Endothelial cell of umbilical vein (primary cell): Measurements from ENCODE around the gene RGS12. TPM values are rescaled to one million over a fixed set of nuclear protein-coding genes. Genes with fewer than 3 reads are reported as not detected.

Experiments used
- BruUV-seq: library from RNA; stranded (reverse); fragments of 400-500 nt; replicated peaks from 2 replicates; lab custom pipeline; 2021; lab: Mats Ljungman, UMichigan
- CTCF ChIA-PET: fragments of 300-600, 350-600 bp; sonication (Branson Sonifier 250); formaldehyde crosslinking; loops from one replicate; lab custom pipeline; 2021; ENCODE audit warnings: antibody characterized with exemption, inconsistent platforms; lab: Charles Lee
- POLR2A ChIA-PET: fragments of 300-600, 350-600 bp; sonication (Branson Sonifier 250); formaldehyde crosslinking; loops from one replicate; lab custom pipeline; 2021; ENCODE audit warnings: antibody characterized with exemption, inconsistent platforms; lab: Charles Lee
- DNase-seq: peaks from one replicate; pipeline ENCODE4 v3.0.0-alpha.2; 2011; ENCODE audit warnings: low read depth, low spot score
- FAIRE-seq: peaks from 2 replicates; lab custom pipeline; 2011; peaks lifted over from hg19 to GRCh38; lab: Jason Lieb, UNC
- H2AFZ ChIP-seq: 2 replicates; pipeline ENCODE4 v1.6.0; 2012; ENCODE audit warnings: low read depth, low read length, control low read depth, inconsistent platforms
- H3K27ac ChIP-seq: 2 replicates; pipeline ENCODE4 v1.5.1; 2011; ENCODE audit warnings: low read depth, mild to moderate bottlenecking, control low read depth, low read length, moderate library complexity; ENCODE audit not compliant: insufficient read depth
- H3K27me3 ChIP-seq, 2 experiments: 2 replicates each; pipeline versions ENCODE4 v1.6.0 to v1.6.1; 2011; ENCODE audit warnings: low read length in 2 of 2, mixed read lengths in 1 of 2; ENCODE audit not compliant: control insufficient read depth in 2 of 2, insufficient read depth in 2 of 2
- H3K36me3 ChIP-seq, 2 experiments: 2 replicates in 1 of 2; 3 replicates in 1 of 2; pipeline ENCODE4 v1.5.1; 2011; ENCODE audit warnings: low read length in 2 of 2, mild to moderate bottlenecking in 1 of 2, moderate library complexity in 1 of 2; ENCODE audit not compliant: control insufficient read depth in 2 of 2, insufficient read depth in 2 of 2; ENCODE audit errors: extremely low read depth in 1 of 2
- H3K4me1 ChIP-seq: 3 replicates; pipeline ENCODE4 v1.5.1; 2011; ENCODE audit warnings: mild to moderate bottlenecking, low read length; ENCODE audit not compliant: control insufficient read depth, insufficient read depth; ENCODE audit errors: extremely low read depth
- H3K4me2 ChIP-seq: 2 replicates; pipeline ENCODE4 v1.6.1; 2011; ENCODE audit warnings: low read length, control low read depth, mixed read lengths; ENCODE audit not compliant: insufficient read depth
- H3K4me3 ChIP-seq, 3 experiments: fragments of 200-600 bp in 1 of 3; sonication (generic), shearing (Covaris generic) in 1 of 3; replicated peaks in 1 of 3; 2 replicates each; pipeline ENCODE4 v1.5.1; 2011 to 2016; ENCODE audit warnings: control low read depth in 3 of 3, low read length in 3 of 3, mild to moderate bottlenecking in 2 of 3, inconsistent platforms in 1 of 3, low read depth in 1 of 3, moderate library complexity in 1 of 3; ENCODE audit not compliant: insufficient read depth in 1 of 3
- H3K79me2 ChIP-seq: 2 replicates; pipeline ENCODE4 v1.6.0; 2012; ENCODE audit warnings: low read length, inconsistent platforms; ENCODE audit not compliant: control insufficient read depth, insufficient read depth
- H3K9ac ChIP-seq: replicated peaks from 2 replicates; pipeline ENCODE3; 2011; ENCODE audit warnings: low read length, control low read depth; ENCODE audit not compliant: insufficient read depth; ENCODE audit errors: extremely low read depth
- H3K9me1 ChIP-seq: replicated peaks from 3 replicates; pipeline ENCODE4 v1.6.0; 2011; ENCODE audit warnings: mild to moderate bottlenecking, low read length; ENCODE audit not compliant: control insufficient read depth, insufficient read depth; ENCODE audit errors: extremely low read depth
- H3K9me3 ChIP-seq: replicated peaks from 2 replicates; pipeline ENCODE4 v1.5.1; 2012; ENCODE audit warnings: low read length, inconsistent platforms; ENCODE audit not compliant: control insufficient read depth, insufficient read depth
- H4K20me1 ChIP-seq: replicated peaks from 2 replicates; pipeline ENCODE3; 2011; ENCODE audit warnings: mild to moderate bottlenecking, low read length; ENCODE audit not compliant: control insufficient read depth, insufficient read depth; ENCODE audit errors: extremely low read depth
- EZH2 ChIP-seq: IDR thresholded peaks from 2 replicates; pipeline ENCODE4 v1.6.1; 2012; ENCODE audit warnings: borderline replicate concordance, low read depth, mild to moderate bottlenecking, moderate library complexity, low read length, inconsistent platforms; ENCODE audit not compliant: severe bottlenecking
- FOS ChIP-seq: IDR thresholded peaks from 2 replicates; pipeline ENCODE4 v1.6.1; 2011; ENCODE audit warnings: mild to moderate bottlenecking, low read length, moderate library complexity, borderline replicate concordance; ENCODE audit not compliant: insufficient read depth
- GATA2 ChIP-seq: IDR thresholded peaks from 2 replicates; pipeline ENCODE4 v1.7.0; 2011; ENCODE audit warnings: low read depth, mild to moderate bottlenecking, moderate library complexity, mixed read lengths, low read length; ENCODE audit not compliant: insufficient read length, insufficient read depth
- JUN ChIP-seq: IDR thresholded peaks from 2 replicates; pipeline ENCODE4 v1.6.1; 2011; ENCODE audit warnings: borderline replicate concordance, low read depth; ENCODE audit not compliant: insufficient read length, insufficient read depth
- MAX ChIP-seq: IDR thresholded peaks from 2 replicates; pipeline ENCODE4 v1.6.1; 2011; ENCODE audit not compliant: insufficient read depth, insufficient read length
- MYC ChIP-seq: IDR thresholded peaks from one replicate; pipeline ENCODE4 v1.6.1; 2011; ENCODE audit warnings: mild to moderate bottlenecking, low read depth, low read length
- POLR2A ChIP-seq: IDR thresholded peaks from 2 replicates; pipeline ENCODE4 v1.6.1; 2012; ENCODE audit warnings: low read depth, mild to moderate bottlenecking, control low read depth, low read length
- POLR2AphosphoS5 ChIP-seq: IDR thresholded peaks from 2 replicates; pipeline ENCODE4 v1.6.1; 2012; ENCODE audit warnings: low read depth, mild to moderate bottlenecking, control low read depth, low read length, moderate library complexity; ENCODE audit not compliant: insufficient read depth
- dilution Hi-C: fragments of 300-500 bp; cut with MboI; formaldehyde crosslinking; loops from one replicate; pipeline ENCODE4 v1.15.0; 2019; ENCODE audit warnings: low sequenced_read_pairs; ENCODE audit not compliant: extremely low pct_ligation_motif_present
- intact Hi-C: fragments of 100-400 bp; cut with micrococcal nuclease; formaldehyde crosslinking; loops from one replicate; pipeline ENCODE4 v1.10.0; 2022
- polyA plus RNA-seq, 4 experiments: library from polyadenylated mRNA; depleted of rRNA in 3 of 4; stranded (reverse) in 3 of 4; unstranded in 1 of 4; fragments of >200 nt; gene quantifications; 2 replicates each; pipeline versions ENCODE4 v1.2.1 to v1.2.3, GENCODE V29; 2011 to 2012; ENCODE audit warnings: missing spikeins in 1 of 4
- total RNA-seq: library from RNA; stranded (reverse); gene quantifications from 2 replicates; pipeline ENCODE4 v1.2.3, GENCODE V29; 2021
- TF ChIP-seq, protein P1 (sequence below), 2 donors: IDR thresholded peaks; 1 replicate in 1 of 2; 2 replicates in 1 of 2; pipeline ENCODE4 v1.5.1; 2011; ENCODE audit warnings: low read length in 2 of 2, mild to moderate bottlenecking in 2 of 2, moderate library complexity in 2 of 2, control low read depth in 1 of 2, inconsistent platforms in 1 of 2, low read depth in 1 of 2; ENCODE audit not compliant: insufficient read depth in 1 of 2; ENCODE audit errors: extremely low read depth in 1 of 2

The RGS12 gene
- total and polyA plus RNA-seq, 2 donors (not counting 3 experiments of a cell fraction or from before 2014, with no cell fraction given): 65.2 to 75.4 TPM

GRCh38 chr4:3267576-3268394 is 25.0 kb upstream of the RGS12 start:
- dilution Hi-C loops (no loop called here), intact Hi-C loops (no loop called here)
- peaks cover 2 to 5% of the 10 kb centered on the region in 2 experiments for H3K27me3 ChIP-seq
- H3K4me1 ChIP-seq: no peaks in the 10 kb centered on the region
- ChIA-PET CTCF (no interaction called here), POLR2A (no interaction called here)
- H3K27ac ChIP-seq: no peak overlapping the region
- no TSS peak for BruUV-seq
- no peak for FAIRE-seq
- no peaks in the 10 kb centered on the region for H3K79me2 ChIP-seq
- H4K20me1 ChIP-seq: no peaks in the 10 kb centered on the region
- no peaks in the 10 kb centered on the region for H3K9me1 ChIP-seq
- H3K4me3 ChIP-seq: no peak overlapping the region
- no peak overlapping the region for H2AFZ ChIP-seq
- no peak for DNase-seq
- no peak overlapping the region for H3K4me2 ChIP-seq
- H3K9me3 ChIP-seq: no peaks in the 10 kb centered on the region
- H3K36me3 ChIP-seq: no peaks in the 10 kb centered on the region
- no peak for TF ChIP-seq GATA2
- no peak for TF ChIP-seq JUN
- no peak for TF ChIP-seq POLR2A
- no peak for TF ChIP-seq EZH2
- TF ChIP-seq MAX: no peak
- no peak for TF ChIP-seq FOS
- TF ChIP-seq MYC: no peak
- no peak for TF ChIP-seq POLR2AphosphoS5
- TF ChIP-seq, protein P1, sequence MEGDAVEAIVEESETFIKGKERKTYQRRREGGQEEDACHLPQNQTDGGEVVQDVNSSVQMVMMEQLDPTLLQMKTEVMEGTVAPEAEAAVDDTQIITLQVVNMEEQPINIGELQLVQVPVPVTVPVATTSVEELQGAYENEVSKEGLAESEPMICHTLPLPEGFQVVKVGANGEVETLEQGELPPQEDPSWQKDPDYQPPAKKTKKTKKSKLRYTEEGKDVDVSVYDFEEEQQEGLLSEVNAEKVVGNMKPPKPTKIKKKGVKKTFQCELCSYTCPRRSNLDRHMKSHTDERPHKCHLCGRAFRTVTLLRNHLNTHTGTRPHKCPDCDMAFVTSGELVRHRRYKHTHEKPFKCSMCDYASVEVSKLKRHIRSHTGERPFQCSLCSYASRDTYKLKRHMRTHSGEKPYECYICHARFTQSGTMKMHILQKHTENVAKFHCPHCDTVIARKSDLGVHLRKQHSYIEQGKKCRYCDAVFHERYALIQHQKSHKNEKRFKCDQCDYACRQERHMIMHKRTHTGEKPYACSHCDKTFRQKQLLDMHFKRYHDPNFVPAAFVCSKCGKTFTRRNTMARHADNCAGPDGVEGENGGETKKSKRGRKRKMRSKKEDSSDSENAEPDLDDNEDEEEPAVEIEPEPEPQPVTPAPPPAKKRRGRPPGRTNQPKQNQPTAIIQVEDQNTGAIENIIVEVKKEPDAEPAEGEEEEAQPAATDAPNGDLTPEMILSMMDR (IDR thresholded peaks at IDR 0.05; ENCODE audit: extremely low read depth in 1 of 2, insufficient read depth in 1 of 2, low read depth in 1 of 2, low read length in 2 of 2): no peak
- H3K9ac ChIP-seq: no peak overlapping the region
